Activated T-cell treated with anti-CD3 and anti-CD28 coated beads for 48 hours (primary cell): ENCODE results near the gene SPATA46.
"Not testable (repeated sequence)": the region's sequence is repeated elsewhere in the genome, so short reads cannot be mapped to it uniquely, and the experiment has no call there.

ENCODE experiments used
- DNase-seq: peaks from one replicate; pipeline ENCODE4 v3.0.0-alpha.2; 2020; ENCODE audit warnings: low read depth

Gene SPATA46

GRCh38 chr1:162353702-162354101 is 23.0 kb downstream of the SPATA46 start:
- no peak for DNase-seq

DNA sequence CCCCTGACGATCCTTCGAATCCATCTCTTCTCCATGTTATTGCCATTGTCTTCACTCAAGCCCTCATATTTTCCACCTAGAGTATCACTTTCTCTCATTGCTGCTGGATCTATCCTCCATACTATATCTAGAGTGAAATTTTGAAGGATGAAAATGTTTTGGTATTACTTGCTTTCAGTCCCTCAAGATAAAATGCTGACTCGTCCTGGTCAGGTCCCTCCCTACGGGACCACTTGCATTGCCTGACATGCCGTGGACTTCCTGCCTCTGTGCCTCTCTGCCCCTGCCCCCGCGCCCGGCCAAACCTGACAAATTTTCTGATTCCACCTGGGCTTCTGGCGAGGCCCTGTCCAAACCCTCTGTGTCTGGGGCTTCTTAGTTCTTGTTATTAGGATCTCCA is 23.6 kb downstream of the SPATA46 start:
- DNase-seq = no peak

DNA sequence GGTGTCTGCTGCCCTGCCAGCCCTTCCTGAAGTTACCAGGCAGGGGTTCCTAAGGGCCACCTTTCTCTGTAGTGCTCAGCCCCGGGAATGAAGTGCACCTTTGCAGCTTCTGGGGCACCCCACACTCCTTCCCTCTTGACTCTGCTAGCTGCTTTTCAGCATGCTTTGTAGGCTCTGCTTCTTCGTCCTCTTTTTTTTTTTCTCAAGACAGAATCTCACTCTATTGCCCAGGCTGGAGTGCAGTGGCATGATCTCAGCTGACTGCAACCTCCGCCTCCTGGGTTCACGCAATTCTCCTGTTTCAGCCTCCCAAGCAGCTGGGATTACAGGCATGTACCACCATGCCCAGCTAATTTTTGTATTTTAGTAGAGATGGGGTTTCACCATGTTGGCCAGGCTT is 24.8 kb downstream of the SPATA46 start:
- not testable (repeated sequence) for DNase-seq

DNA sequence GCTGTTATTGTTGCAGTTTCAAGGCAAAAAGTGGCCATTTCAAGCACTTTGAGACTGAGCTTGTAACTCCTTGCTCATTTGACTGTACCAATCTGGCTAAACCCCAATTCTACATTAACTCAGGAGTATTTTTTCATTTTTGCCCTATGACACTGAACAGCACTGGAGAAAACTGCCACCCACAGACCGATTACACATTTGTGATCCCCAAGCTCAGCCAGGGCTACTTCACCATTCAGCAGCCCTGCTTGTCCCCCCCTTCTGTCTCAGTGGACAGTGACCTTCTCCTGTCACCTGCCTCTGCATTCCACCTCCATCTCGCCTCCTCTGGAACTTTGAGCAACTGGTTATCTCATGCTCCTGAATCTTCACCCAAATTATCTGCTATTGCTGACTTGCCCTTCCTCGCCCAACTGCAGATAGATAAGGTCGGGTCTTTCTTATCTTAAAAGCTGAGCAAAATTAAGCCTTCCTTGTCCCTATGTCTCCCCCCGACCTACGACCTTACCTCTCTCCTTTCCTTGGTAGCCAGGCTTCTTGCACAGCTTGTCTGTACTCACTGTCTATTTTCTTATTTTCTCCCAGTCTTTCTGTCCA is 25.3 kb downstream of the SPATA46 start:
- no peak for DNase-seq

DNA sequence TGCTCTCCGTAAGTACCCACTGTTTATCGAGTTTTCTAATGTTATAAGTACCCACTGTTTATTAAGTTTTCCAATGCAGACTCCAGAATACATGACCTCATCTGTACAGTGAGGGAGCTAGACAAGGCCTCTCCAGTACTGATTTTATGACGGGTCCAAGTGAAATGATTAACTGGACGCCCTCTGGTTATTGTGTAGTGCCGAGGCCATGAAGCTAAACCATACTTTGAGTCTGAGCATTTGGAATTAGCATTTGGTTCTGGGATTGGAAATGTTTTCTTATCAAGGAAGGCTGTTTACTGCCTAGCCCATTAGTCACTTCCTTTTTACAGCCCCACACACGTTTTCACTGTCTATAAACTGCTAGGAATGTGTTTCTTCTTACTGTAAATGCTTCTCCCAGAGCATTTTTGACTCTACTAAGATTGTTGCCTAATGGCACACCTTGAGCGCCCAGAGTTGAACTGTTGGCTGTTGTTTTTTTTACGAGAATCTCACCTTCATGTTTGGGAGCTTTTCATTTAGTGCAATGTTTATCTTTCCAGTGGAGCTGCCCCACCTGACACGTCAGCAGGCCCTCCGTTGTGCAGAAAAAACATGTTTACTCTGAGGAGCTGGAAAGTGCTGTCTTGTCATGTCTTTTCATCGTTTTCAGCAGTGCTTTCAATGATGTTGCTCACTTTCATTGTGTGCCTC is 26.9 kb downstream of the SPATA46 start:
- DNase-seq = no peak

DNA sequence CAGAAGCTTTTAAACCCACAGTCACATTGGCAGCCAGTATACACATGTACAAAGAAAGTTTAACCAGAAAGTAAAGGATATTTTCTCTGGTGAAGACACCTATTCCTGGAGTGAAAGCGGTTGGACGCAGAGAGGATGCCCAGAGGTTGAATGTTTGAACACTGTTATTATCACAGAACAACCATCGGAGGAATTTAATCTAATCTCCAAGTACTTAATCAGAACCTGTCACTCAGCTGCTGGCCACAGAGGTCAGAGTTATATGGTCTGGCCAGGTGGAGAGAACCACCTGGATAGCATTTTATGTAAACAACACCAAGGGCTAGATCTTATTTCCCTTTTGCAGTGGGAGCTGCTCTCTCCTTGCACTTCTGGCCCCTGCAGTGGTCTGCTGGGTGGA is 29.4 kb downstream of the SPATA46 start:
- DNase-seq = no peak

GRCh38 chr1:162343470-162343869 is 33.2 kb downstream of the SPATA46 start:
- no peak for DNase-seq

GRCh38 chr1:162342452-162342983 is 34.1 kb downstream of the SPATA46 start:
- DNase-seq = no peak

GRCh38 chr1:162336621-162337285 is 39.9 kb downstream of the SPATA46 start:
- no peak for DNase-seq

- DNase-seq = no peak
Observed at GRCh38 chr1:162335126-162335525, 41.5 kb downstream of the SPATA46 start.

DNA sequence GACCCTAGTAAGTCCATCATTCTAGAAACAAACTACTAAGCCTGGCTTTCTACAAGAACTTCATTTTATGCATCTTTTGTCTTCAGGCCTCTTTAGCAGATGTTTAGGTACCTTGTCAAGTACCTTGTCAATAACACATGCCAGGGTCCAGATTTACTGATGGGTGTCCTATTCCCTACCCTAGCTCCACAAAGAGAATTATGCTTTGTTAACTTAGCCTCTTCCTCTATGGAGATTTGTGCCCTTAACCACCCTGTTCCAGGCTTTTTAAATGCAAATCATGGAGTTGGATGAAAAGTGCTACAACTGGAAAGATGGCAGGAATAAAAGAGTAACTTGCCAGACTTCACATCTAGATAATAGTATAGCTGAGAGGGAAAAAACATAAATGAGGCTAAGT is 42.7 kb downstream of the SPATA46 start:
- DNase-seq = no peak

DNA sequence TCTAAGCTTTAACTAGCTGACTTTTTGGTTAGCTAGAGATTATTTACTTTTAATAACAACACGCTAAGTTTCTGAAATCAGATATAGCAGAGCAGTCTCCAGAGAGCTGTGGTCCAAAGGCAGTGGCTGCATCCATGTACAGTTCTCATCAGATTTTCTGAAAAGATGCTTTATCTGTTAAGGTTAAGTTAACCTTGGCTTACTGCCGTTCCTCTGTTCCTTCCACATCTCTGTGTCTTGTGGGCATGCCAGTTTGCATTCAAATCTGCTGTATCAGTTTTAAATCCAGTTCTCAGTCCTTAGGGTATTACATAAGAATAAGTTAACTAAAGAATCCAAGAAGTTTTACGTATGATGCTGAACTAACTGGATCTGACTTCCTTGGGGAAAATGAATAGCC is 46.8 kb downstream of the SPATA46 start:
- DNase-seq = no peak

- no peak for DNase-seq
Observed at GRCh38 chr1:162328512-162328911, 48.1 kb downstream of the SPATA46 start.

- DNase-seq = no peak
Observed at GRCh38 chr1:162327788-162328165, 48.9 kb downstream of the SPATA46 start.

DNA sequence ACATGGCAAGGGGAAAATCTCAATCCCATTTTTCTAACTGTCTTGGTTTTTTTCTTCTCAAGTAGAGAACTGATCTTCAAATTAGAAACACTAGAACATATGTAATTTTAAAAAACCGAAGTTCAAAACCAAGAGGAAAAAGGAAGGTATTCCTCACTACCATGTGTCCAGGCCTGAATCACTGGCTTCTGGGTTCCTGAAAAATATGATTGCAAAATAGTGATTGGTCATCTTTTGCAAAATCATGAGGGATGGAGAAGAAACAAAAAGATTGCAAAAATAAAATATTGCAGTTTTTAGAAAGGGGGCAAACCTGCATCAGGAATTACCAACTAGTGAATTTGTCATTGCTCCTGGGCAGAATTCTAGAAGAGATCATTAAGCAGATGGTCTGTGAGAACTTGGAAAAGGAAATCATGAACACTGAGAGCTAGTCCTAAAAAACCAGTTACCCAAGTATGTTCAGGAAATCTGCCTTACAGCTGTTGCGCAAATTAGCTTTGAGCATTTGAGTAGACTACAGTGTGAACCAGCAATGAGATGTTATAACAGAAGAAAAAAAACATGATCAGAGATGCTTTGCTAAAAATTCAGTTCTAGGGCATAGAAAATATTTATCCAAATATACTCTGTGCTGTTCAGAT is 49.4 kb downstream of the SPATA46 start:
- no peak for DNase-seq

GRCh38 chr1:162326559-162326958 is 50.1 kb downstream of the SPATA46 start:
- DNase-seq = no peak

- no peak for DNase-seq
Observed at GRCh38 chr1:162324396-162324795, 52.3 kb downstream of the SPATA46 start.
